Left ventricle myocardium inferior (tissue), 1 donor: ENCODE measurements around the gene CPOX. TPM values are rescaled to one million over a fixed set of nuclear protein-coding genes. Genes with fewer than 3 reads are reported as not detected.

Source experiments
- DNase-seq: peaks from one replicate; pipeline ENCODE4 v3.0.0-alpha.2; 2020
- H3K27ac ChIP-seq: fragments of 200-600 bp; replicated peaks from 2 replicates; pipeline ENCODE4 v1.8.0; 2021
- H3K27me3 ChIP-seq: fragments of 200-600 bp; 2 replicates; pipeline ENCODE4 v1.8.0; 2021; ENCODE audit warnings: low read depth
- H3K36me3 ChIP-seq: fragments of 200-600 bp; 2 replicates; pipeline ENCODE4 v1.8.0; 2021
- H3K4me1 ChIP-seq: fragments of 200-600 bp; 2 replicates; pipeline ENCODE4 v1.8.0; 2021
- H3K4me3 ChIP-seq: fragments of 200-600 bp; 2 replicates; pipeline ENCODE4 v1.8.0; 2021; ENCODE audit warnings: mild to moderate bottlenecking, moderate library complexity
- H3K9me3 ChIP-seq: fragments of 200-600 bp; replicated peaks from 2 replicates; pipeline ENCODE4 v1.8.0; 2021
- CTCF ChIP-seq: fragments of 200-600 bp; IDR thresholded peaks from 2 replicates; pipeline ENCODE4 v1.8.0; 2021; ENCODE audit warnings: antibody characterized with exemption, mild to moderate bottlenecking, borderline replicate concordance
- intact Hi-C: fragments of 100-400 bp; cut with micrococcal nuclease; formaldehyde crosslinking; loops from one replicate; pipeline ENCODE4 v1.11.0; 2022
- total RNA-seq: library from RNA; stranded (reverse); fragmentation: NEBNext Ultra II Directional; extraction: Animal tissue kit (Norgen Biotek cat#: 25700); gene quantifications from one replicate; pipeline ENCODE4 v1.2.1, GENCODE V29; 2021
- donor health status: DM: no; HTN: yes; CAD: no; lungs with severe emphysema.

Gene CPOX
- total RNA-seq, 1 donor from 2014 or later: 12.8 TPM

DNA sequence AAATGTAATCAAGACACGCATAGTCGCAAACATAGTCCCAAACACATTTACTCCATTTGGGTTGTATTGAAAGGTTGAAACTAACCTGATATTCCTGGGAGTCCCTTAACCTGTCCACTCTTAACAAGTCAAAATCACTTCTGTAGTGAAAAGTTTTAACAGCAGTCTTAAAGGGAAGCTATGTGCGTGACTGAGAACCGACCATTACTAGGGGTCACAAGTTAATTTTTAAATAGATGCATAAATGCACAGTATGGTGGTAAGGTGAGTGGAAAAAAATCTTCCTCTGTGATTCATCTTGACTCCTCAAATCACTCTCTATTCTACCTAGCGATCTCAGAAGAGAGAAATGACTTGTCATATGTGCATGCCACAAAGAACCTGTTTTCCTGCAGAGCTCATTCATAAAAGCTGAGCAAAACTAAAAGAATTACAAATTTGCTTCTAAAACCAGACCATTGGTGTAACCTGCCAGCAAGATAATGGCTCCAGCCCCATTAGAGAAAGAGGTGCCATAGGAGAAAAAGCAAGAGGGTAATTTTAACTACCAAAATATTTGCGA lies 56.9 kb downstream of the CPOX start:
- Histone ChIP-seq H3K4me3 (no peak overlapping the region), H3K27me3 (no peaks in the 10 kb centered on the region), H3K9me3 (no peaks in the 10 kb centered on the region), H3K4me1 (no peaks in the 10 kb centered on the region), H3K27ac (no peak overlapping the region), H3K36me3 (no peaks in the 10 kb centered on the region)
- no peak for TF ChIP-seq CTCF
- intact Hi-C loops: no loop called here
- no peak for DNase-seq

- intact Hi-C loops: no loop called here
- Histone ChIP-seq H3K27me3 (no peaks in the 10 kb centered on the region), H3K9me3 (no peaks in the 10 kb centered on the region), H3K27ac (no peak overlapping the region), H3K4me1 (no peaks in the 10 kb centered on the region), H3K36me3 (no peaks in the 10 kb centered on the region), H3K4me3 (no peak overlapping the region)
- DNase-seq: no peak
- no peak for TF ChIP-seq CTCF
Measured at GRCh38 chr3:98534734-98535133, 58.7 kb downstream of the CPOX start.

GRCh38 chr3:98534168-98534567 lies 59.2 kb downstream of the CPOX start:
- intact Hi-C loops: no loop called here
- Histone ChIP-seq H3K9me3 (no peaks in the 10 kb centered on the region), H3K27me3 (no peaks in the 10 kb centered on the region), H3K36me3 (no peaks in the 10 kb centered on the region), H3K4me3 (no peak overlapping the region), H3K4me1 (no peaks in the 10 kb centered on the region), H3K27ac (no peak overlapping the region)
- no peak for TF ChIP-seq CTCF
- no peak for DNase-seq

GRCh38 chr3:98532709-98533571 lies 60.5 kb downstream of the CPOX start:
- intact Hi-C loops: no loop called here
- H3K9me3 ChIP-seq: no peaks in the 10 kb centered on the region
- H3K36me3 ChIP-seq: no peaks in the 10 kb centered on the region
- no peak overlapping the region for H3K4me3 ChIP-seq
- H3K27me3 ChIP-seq: no peaks in the 10 kb centered on the region
- H3K4me1 ChIP-seq: no peaks in the 10 kb centered on the region
- H3K27ac ChIP-seq: no peak overlapping the region
- TF ChIP-seq CTCF: no peak
- DNase-seq: no peak

GRCh38 chr3:98532275-98532637 lies 61.2 kb downstream of the CPOX start:
- intact Hi-C loops: no loop called here
- Histone ChIP-seq H3K36me3 (no peaks in the 10 kb centered on the region), H3K4me3 (no peak overlapping the region), H3K27me3 (no peaks in the 10 kb centered on the region), H3K27ac (no peak overlapping the region), H3K9me3 (no peaks in the 10 kb centered on the region), H3K4me1 (no peaks in the 10 kb centered on the region)
- DNase-seq: no peak
- TF ChIP-seq CTCF: no peak
